Ishikawa (cell line): ENCODE measurements around the gene SCN9A.

ENCODE experiments used
- CREB1 ChIP-seq: IDR thresholded peaks from 2 replicates; pipeline ENCODE4 v1.6.1; 2012; ENCODE audit warnings: low read depth
- EP300 ChIP-seq: IDR thresholded peaks from 2 replicates; pipeline ENCODE4 v1.6.1; 2012; ENCODE audit warnings: borderline replicate concordance
- FOXM1 ChIP-seq: IDR thresholded peaks from 2 replicates; pipeline ENCODE4 v1.6.1; 2012; ENCODE audit warnings: low read depth, borderline replicate concordance
- RAD21 ChIP-seq: IDR thresholded peaks from 2 replicates; pipeline ENCODE4 v1.6.1; 2012; ENCODE audit warnings: low read depth
- TCF12 ChIP-seq: IDR thresholded peaks from 2 replicates; pipeline ENCODE4 v1.6.1; 2012; ENCODE audit warnings: low read depth
- USF1 ChIP-seq: IDR thresholded peaks from 2 replicates; pipeline ENCODE4 v1.6.1; 2012
- YY1 ChIP-seq: IDR thresholded peaks from 2 replicates; pipeline ENCODE4 v1.6.1; 2012; ENCODE audit warnings: low read depth
- TF ChIP-seq, protein P1 (sequence below): IDR thresholded peaks from 2 replicates; pipeline ENCODE4 v1.6.1; 2012; ENCODE audit warnings: low read depth, mild to moderate bottlenecking
- TF ChIP-seq, protein P2 (sequence below): IDR thresholded peaks from 2 replicates; pipeline ENCODE4 v1.6.1; 2012

DNA sequence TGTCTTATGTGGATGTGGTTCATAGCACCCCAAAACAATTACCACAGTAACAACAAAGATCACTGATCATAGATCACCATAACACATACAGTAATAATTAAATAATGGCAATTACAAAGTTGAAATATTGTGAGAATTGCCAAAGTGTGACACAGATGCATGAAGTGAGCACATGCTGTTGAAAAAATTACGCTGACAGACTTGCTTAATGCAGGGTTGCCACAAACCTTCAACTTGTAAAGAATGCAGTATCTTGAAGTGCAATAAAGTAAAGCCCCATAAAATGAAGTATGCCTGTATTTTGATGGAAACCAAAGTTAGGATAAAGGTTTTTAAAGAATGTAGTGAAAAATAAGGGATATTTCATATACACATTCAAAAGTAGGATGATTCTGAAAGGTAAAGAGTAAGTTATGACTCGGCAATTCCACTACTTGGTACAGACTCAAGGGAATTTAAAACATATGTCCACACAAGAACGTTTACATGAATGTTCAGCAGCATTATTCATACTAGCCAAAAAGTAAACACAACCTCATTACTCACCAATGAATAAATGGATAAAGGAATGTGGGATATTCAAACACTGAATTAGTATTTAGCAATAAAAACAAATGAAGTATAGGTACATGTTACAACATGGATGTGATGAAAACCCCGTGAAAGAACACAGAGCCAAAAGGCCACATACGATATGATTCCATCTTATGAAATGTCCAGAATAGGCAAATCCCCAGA lies 61.6 kb downstream of the SCN9A start:
- TF ChIP-seq EP300, result no peak
- TF ChIP-seq YY1, result no peak
- TF ChIP-seq CREB1, result no peak
- TF ChIP-seq USF1, result no peak
- no peak for TF ChIP-seq TCF12
- no peak for TF ChIP-seq FOXM1
- TF ChIP-seq, protein P1, sequence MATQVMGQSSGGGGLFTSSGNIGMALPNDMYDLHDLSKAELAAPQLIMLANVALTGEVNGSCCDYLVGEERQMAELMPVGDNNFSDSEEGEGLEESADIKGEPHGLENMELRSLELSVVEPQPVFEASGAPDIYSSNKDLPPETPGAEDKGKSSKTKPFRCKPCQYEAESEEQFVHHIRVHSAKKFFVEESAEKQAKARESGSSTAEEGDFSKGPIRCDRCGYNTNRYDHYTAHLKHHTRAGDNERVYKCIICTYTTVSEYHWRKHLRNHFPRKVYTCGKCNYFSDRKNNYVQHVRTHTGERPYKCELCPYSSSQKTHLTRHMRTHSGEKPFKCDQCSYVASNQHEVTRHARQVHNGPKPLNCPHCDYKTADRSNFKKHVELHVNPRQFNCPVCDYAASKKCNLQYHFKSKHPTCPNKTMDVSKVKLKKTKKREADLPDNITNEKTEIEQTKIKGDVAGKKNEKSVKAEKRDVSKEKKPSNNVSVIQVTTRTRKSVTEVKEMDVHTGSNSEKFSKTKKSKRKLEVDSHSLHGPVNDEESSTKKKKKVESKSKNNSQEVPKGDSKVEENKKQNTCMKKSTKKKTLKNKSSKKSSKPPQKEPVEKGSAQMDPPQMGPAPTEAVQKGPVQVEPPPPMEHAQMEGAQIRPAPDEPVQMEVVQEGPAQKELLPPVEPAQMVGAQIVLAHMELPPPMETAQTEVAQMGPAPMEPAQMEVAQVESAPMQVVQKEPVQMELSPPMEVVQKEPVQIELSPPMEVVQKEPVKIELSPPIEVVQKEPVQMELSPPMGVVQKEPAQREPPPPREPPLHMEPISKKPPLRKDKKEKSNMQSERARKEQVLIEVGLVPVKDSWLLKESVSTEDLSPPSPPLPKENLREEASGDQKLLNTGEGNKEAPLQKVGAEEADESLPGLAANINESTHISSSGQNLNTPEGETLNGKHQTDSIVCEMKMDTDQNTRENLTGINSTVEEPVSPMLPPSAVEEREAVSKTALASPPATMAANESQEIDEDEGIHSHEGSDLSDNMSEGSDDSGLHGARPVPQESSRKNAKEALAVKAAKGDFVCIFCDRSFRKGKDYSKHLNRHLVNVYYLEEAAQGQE, result no peak
- TF ChIP-seq RAD21, result no peak
- TF ChIP-seq, protein P2, sequence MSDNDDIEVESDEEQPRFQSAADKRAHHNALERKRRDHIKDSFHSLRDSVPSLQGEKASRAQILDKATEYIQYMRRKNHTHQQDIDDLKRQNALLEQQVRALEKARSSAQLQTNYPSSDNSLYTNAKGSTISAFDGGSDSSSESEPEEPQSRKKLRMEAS, result no peak
